Inflammatory macrophage treated with lipopolysaccharide for 4 hours (primary cell): ENCODE results near the gene NUDT3.
"Not testable (repeated sequence)": the region's sequence is repeated elsewhere in the genome, so short reads cannot be mapped to it uniquely, and the experiment has no call there.

ENCODE experiments used
- DNase-seq: peaks from one replicate; pipeline ENCODE4 v3.0.0-alpha.2; 2020

Gene NUDT3

DNA sequence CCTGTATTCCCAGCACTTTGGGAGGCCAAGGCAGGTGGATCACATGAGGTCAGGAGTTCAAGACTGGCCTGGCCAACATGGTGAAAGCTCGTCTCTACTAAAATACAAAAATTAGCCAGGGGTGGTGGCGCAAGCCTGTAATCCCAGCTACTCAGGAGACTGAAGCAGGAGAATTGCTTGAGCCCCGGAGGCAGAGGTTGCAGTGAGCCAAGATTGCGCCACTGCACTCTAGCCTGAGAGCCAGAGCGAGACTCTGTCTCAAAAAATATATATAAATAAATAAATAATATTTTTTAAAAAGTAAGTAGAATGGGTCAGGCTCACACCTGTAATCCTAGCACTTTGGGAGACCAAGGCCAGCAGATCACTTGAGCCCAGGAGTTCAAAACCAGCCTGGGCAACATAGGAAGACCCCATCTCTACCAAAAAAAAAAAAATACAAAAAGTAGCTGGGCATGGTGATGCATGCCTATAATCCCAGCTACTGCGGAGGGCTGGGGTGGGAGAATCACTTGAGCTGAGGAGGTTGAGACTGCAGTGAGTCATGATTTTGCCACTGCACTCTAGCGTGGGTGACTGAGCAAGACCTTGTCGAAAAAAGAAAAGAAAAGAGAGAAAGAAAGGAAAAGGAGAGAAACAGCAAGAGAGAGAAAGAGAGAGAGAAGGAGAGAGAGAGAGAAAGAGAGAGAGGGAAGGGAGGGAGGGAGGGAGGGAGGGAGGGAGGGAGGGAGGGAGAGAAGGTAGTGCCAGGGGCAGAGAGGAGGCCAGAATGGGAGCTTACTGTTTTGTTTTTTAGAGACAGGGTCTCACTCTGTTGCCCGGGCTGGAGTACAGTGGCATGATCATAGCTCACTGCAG is 26.5 kb downstream of the NUDT3 start:
- peak; percentile 76 for DNase-seq

- DNase-seq, result not testable (repeated sequence)
Measured at GRCh38 chr6:34363681-34364075, 28.8 kb downstream of the NUDT3 start.

DNA sequence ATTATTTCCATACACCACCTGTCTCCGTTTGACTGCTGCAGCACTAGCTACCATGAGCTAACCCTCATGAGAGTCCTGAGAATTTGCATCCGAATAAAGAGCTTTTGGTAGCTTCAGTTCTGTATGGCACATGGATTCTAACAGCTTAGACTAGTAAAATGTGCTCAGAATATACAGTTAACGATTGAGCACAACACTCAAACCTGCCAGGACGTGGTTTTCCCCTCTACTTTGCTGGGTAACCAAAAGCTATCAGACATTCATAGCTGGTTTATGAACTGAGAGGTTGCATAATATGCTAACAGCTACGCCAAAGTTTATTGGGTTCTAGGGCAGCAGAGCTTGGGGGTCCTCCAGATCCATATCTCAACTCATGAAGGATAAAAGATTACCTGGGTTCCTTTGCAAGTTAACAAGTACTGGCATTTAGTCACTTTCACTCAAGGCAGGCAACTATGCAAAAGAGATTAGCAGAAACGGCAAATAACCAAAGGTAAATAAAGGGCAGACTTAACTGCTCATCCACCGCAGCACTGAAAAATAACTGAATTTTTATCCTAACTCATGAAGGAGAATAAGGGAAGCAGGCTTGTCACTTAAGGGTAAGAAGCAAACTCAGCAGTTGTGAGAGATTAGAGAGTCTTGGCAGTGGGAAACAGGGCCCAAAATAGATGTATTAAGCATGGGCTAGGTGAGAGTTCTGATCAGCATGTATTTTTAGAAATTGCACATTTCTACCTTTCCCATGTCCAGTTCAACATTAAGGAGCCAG is 29.4 kb downstream of the NUDT3 start:
- DNase-seq, result no peak

DNA sequence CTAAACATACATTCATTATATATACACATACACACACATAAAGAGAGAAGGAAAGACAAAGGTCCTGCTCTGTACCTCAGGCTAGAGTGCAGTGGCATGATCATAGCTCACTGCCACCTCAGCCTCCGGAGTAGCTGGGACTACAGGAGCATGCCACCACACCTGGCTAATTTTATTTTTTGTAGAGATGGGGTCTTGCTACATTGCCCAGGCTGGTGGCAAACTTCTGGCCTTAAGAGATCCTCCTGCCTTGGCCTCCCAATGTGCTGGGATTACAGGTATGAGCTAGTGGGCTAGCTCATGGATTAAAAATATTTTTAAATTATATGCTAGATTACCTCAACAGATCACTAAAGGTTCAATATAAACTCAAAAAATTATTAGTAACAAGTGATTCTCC is 30.3 kb downstream of the NUDT3 start:
- no peak for DNase-seq

DNA sequence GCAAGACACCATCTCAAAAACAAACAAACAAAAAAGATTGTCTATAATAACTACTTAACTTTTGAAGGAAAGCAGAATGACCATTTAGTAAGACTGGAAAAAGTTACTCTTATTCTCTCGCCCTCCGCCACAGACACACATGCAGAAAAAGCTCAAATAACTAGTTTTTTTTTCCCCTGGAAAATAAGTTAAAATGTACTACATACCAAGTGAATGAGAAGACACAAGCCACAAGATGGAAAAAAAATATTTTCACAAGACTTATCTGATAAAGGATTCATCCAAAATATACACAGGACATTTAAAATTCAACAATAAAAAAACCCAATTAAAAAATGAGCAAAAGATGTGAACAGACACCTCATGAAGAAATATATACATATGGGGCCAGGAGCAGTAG is 31.9 kb downstream of the NUDT3 start:
- DNase-seq, result no peak

GRCh38 chr6:34359418-34360158 is 32.9 kb downstream of the NUDT3 start:
- no peak for DNase-seq

- no peak for DNase-seq
Measured at GRCh38 chr6:34358389-34358905, 34.0 kb downstream of the NUDT3 start.

- no peak for DNase-seq
Measured at GRCh38 chr6:34357937-34358336, 34.5 kb downstream of the NUDT3 start.

DNA sequence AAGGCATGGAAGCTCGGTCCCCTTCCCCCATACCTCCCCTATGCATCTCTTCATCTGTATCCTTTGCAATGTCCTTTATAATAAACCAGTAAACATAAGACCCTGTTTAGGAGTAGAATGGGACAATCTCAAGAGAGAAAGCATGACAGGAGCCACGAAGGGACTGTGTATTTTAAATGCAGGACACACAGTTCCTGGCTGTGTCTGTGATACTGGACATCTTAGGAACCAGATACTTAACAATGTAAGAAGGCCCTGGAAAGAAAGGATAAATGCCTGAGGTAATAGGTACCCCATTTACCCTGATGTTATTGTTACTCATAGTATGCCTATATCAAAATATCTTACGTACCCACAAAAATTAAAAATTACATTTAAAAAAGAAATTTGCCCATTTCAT is 36.6 kb downstream of the NUDT3 start:
- no peak for DNase-seq

DNA sequence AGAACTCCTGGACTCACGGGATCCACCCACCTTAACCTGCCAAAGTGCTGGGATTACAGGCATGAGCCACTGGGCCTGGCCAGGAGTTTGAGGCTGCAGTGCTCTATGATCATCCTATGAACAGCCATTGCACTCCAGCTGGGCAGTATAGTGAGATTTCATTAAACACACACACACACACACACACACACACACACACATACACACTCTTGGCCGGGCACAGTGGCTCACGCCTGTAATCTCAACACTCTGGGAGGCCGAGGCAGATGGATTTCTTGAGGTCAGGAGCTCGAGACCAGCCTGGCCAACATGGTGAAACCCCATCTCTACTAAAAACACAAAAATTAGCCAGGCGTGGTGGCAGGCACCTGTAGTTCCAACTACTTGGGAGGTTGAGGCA is 38.2 kb downstream of the NUDT3 start:
- not testable (repeated sequence) for DNase-seq

DNA sequence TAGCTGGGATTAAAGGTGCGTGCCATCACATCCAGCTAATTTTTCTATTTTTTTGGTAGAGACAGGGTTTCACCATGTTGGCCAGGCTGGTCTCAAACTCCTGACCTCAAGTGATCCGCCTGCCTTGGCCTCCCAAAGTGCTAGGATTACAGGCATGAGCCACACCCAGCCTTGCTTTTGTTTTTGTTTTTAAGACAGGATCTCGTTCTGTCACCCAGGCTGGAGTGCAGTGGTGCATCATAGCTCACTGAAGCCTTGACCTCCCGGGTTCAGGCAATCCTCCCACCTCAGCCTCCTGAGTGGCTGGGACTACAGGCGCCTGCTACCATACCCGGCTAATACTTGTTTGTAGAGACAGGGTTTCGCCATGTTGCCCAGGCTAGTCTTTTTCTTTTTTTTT is 38.9 kb downstream of the NUDT3 start:
- not testable (repeated sequence) for DNase-seq

DNA sequence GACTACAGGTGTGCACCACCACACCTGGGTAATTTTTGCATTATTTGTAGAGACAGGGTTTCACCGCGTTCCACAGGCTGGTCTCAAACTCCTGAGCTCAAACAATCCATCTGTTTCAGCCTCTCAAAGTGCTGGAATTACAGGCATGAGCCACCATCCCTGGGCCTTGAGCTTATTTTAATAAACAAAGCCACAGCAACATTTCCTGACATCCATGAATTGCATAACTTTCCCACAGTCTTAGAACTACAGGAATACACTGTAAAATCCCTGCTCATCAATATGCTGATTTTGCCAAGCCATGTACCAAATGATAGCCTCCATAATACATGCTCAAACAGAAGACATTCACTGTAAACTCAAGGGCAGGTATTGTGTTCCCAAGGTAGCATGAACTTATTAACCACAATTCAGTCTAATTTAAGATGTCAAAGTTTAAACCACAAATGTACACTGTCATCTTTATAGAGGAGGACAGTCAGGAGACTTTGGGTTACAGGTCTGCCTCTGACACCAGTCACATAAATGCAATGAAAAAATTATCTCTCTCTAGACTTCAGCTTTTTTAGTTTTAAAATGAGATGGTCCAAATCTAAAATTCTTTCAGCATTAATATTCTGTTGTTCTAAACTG is 40.0 kb downstream of the NUDT3 start:
- no peak for DNase-seq

- no peak for DNase-seq
Measured at GRCh38 chr6:34350934-34351217, 41.6 kb downstream of the NUDT3 start.

- DNase-seq, result peak; percentile 72
Measured at GRCh38 chr6:34350137-34350933, 42.1 kb downstream of the NUDT3 start.

DNA sequence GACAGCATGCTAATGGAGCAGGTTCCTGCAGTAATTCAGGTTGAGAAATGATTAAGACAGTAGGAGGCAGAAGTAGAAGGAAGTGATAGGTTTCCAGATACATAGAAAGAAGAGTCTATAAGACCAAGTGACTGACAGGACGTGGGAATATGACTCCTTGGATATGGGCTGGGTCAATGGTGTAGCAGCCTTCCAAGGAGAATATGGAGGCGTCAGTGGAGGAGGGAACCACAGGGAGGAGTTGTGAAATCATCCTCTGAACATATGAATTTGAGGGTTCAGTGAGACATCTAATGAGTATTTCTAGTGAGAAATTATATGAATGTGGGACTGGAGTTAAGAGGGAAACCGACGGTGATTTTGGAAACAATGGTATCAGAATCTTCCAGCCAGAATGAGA is 43.3 kb downstream of the NUDT3 start:
- DNase-seq, result peak; percentile 52

DNA sequence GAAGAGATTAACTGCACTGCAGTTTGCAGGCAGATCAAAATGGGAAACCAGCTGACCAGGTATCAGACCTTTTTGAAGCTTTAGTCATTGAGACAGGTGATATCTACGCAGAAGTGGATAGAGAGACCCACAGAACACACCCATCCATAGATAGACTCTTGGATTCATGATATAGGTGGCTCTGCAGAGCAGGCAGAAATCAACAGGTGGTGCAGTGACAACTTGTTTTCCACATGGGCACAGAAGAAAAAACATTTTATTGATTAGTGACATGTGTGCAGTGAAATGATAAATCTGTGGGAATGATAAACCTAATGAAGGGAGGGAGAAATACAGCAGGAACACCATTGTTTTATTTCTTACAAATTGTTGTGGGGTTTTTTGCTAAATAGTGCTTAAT is 45.2 kb downstream of the NUDT3 start:
- DNase-seq, result no peak

GRCh38 chr6:34346175-34347119 is 46.0 kb downstream of the NUDT3 start:
- DNase-seq, result no peak

DNA sequence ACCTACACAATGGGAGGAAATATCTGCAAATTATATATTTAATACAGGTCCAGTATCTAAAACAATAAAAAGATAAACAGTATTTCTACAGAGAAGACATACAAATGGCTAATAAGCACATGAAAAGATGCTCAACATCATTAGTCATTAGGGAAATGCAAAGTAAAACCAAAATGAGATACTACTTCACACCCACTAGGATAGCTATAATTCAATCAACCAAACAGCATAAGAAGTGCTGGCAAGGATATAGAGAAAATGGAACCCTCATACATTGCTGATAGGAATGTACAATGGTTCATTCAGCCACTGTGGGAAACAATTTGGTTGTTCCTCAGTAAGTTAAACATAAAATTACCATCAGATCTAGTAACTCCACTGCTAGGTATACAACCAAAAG is 48.7 kb downstream of the NUDT3 start:
- DNase-seq, result peak; percentile 77

- no peak for DNase-seq
Measured at GRCh38 chr6:34342247-34342646, 50.2 kb downstream of the NUDT3 start.

DNA sequence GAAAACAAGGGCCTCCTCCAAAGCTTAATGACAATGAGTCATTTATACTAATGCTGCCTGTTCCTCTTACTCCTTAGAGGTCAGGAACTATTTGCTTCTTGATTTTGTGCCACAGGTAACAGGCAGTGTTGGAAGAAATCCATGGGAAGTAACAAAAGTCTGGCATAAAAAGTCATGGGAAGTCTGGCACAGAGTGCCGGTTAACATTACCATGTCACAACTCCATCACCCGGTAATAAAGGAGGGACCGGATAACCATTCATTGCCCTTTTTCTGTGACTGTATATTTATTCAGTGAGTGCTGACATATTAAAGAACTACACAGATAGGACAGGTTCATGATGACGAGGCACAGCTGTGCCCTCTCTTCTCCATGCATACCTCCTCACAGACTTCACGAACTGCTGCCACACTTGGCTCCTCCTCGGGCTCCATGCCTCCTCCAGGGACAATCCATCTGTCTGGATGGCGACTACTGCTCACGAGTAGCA is 50.9 kb downstream of the NUDT3 start:
- DNase-seq, result peak; percentile 72
